Endothelial cell of umbilical vein (primary cell): ENCODE data around the gene LRG1. TPM values are rescaled to one million over a fixed set of nuclear protein-coding genes. Genes with fewer than 3 reads are reported as not detected.

Experiments used
- BruUV-seq: library from RNA; stranded (reverse); fragments of 400-500 nt; replicated peaks from 2 replicates; lab custom pipeline; 2021; lab: Mats Ljungman, UMichigan
- CTCF ChIA-PET: fragments of 300-600, 350-600 bp; sonication (Branson Sonifier 250); formaldehyde crosslinking; loops from one replicate; lab custom pipeline; 2021; ENCODE audit warnings: antibody characterized with exemption, inconsistent platforms; lab: Charles Lee
- POLR2A ChIA-PET: fragments of 300-600, 350-600 bp; sonication (Branson Sonifier 250); formaldehyde crosslinking; loops from one replicate; lab custom pipeline; 2021; ENCODE audit warnings: antibody characterized with exemption, inconsistent platforms; lab: Charles Lee
- DNase-seq: peaks from one replicate; pipeline ENCODE4 v3.0.0-alpha.2; 2011; ENCODE audit warnings: low read depth, low spot score
- FAIRE-seq: peaks from 2 replicates; lab custom pipeline; 2011; peaks lifted over from hg19 to GRCh38; lab: Jason Lieb, UNC
- H2AFZ ChIP-seq: 2 replicates; pipeline ENCODE4 v1.6.0; 2012; ENCODE audit warnings: low read depth, low read length, control low read depth, inconsistent platforms
- H3K27ac ChIP-seq: 2 replicates; pipeline ENCODE4 v1.5.1; 2011; ENCODE audit warnings: low read depth, mild to moderate bottlenecking, control low read depth, low read length, moderate library complexity; ENCODE audit not compliant: insufficient read depth
- H3K27me3 ChIP-seq, 2 experiments: 2 replicates each; pipeline versions ENCODE4 v1.6.0 to v1.6.1; 2011; ENCODE audit warnings: low read length in 2 of 2, mixed read lengths in 1 of 2; ENCODE audit not compliant: control insufficient read depth in 2 of 2, insufficient read depth in 2 of 2
- H3K36me3 ChIP-seq, 2 experiments: 2 replicates in 1 of 2; 3 replicates in 1 of 2; pipeline ENCODE4 v1.5.1; 2011; ENCODE audit warnings: low read length in 2 of 2, mild to moderate bottlenecking in 1 of 2, moderate library complexity in 1 of 2; ENCODE audit not compliant: control insufficient read depth in 2 of 2, insufficient read depth in 2 of 2; ENCODE audit errors: extremely low read depth in 1 of 2
- H3K4me1 ChIP-seq: 3 replicates; pipeline ENCODE4 v1.5.1; 2011; ENCODE audit warnings: mild to moderate bottlenecking, low read length; ENCODE audit not compliant: control insufficient read depth, insufficient read depth; ENCODE audit errors: extremely low read depth
- H3K4me2 ChIP-seq: 2 replicates; pipeline ENCODE4 v1.6.1; 2011; ENCODE audit warnings: low read length, control low read depth, mixed read lengths; ENCODE audit not compliant: insufficient read depth
- H3K4me3 ChIP-seq, 3 experiments: fragments of 200-600 bp in 1 of 3; sonication (generic), shearing (Covaris generic) in 1 of 3; replicated peaks in 1 of 3; 2 replicates each; pipeline ENCODE4 v1.5.1; 2011 to 2016; ENCODE audit warnings: control low read depth in 3 of 3, low read length in 3 of 3, mild to moderate bottlenecking in 2 of 3, inconsistent platforms in 1 of 3, low read depth in 1 of 3, moderate library complexity in 1 of 3; ENCODE audit not compliant: insufficient read depth in 1 of 3
- H3K79me2 ChIP-seq: 2 replicates; pipeline ENCODE4 v1.6.0; 2012; ENCODE audit warnings: low read length, inconsistent platforms; ENCODE audit not compliant: control insufficient read depth, insufficient read depth
- H3K9ac ChIP-seq: replicated peaks from 2 replicates; pipeline ENCODE3; 2011; ENCODE audit warnings: low read length, control low read depth; ENCODE audit not compliant: insufficient read depth; ENCODE audit errors: extremely low read depth
- H3K9me1 ChIP-seq: replicated peaks from 3 replicates; pipeline ENCODE4 v1.6.0; 2011; ENCODE audit warnings: mild to moderate bottlenecking, low read length; ENCODE audit not compliant: control insufficient read depth, insufficient read depth; ENCODE audit errors: extremely low read depth
- H3K9me3 ChIP-seq: replicated peaks from 2 replicates; pipeline ENCODE4 v1.5.1; 2012; ENCODE audit warnings: low read length, inconsistent platforms; ENCODE audit not compliant: control insufficient read depth, insufficient read depth
- H4K20me1 ChIP-seq: replicated peaks from 2 replicates; pipeline ENCODE3; 2011; ENCODE audit warnings: mild to moderate bottlenecking, low read length; ENCODE audit not compliant: control insufficient read depth, insufficient read depth; ENCODE audit errors: extremely low read depth
- CTCF ChIP-seq, 2 donors: IDR thresholded peaks; 1 replicate in 1 of 2; 2 replicates in 1 of 2; pipeline ENCODE4 v1.5.1; 2011; ENCODE audit warnings: low read length in 2 of 2, mild to moderate bottlenecking in 2 of 2, moderate library complexity in 2 of 2, control low read depth in 1 of 2, inconsistent platforms in 1 of 2, low read depth in 1 of 2; ENCODE audit not compliant: insufficient read depth in 1 of 2; ENCODE audit errors: extremely low read depth in 1 of 2
- EZH2 ChIP-seq: IDR thresholded peaks from 2 replicates; pipeline ENCODE4 v1.6.1; 2012; ENCODE audit warnings: borderline replicate concordance, low read depth, mild to moderate bottlenecking, moderate library complexity, low read length, inconsistent platforms; ENCODE audit not compliant: severe bottlenecking
- FOS ChIP-seq: IDR thresholded peaks from 2 replicates; pipeline ENCODE4 v1.6.1; 2011; ENCODE audit warnings: mild to moderate bottlenecking, low read length, moderate library complexity, borderline replicate concordance; ENCODE audit not compliant: insufficient read depth
- GATA2 ChIP-seq: IDR thresholded peaks from 2 replicates; pipeline ENCODE4 v1.7.0; 2011; ENCODE audit warnings: low read depth, mild to moderate bottlenecking, moderate library complexity, mixed read lengths, low read length; ENCODE audit not compliant: insufficient read length, insufficient read depth
- JUN ChIP-seq: IDR thresholded peaks from 2 replicates; pipeline ENCODE4 v1.6.1; 2011; ENCODE audit warnings: borderline replicate concordance, low read depth; ENCODE audit not compliant: insufficient read length, insufficient read depth
- MAX ChIP-seq: IDR thresholded peaks from 2 replicates; pipeline ENCODE4 v1.6.1; 2011; ENCODE audit not compliant: insufficient read depth, insufficient read length
- MYC ChIP-seq: IDR thresholded peaks from one replicate; pipeline ENCODE4 v1.6.1; 2011; ENCODE audit warnings: mild to moderate bottlenecking, low read depth, low read length
- POLR2A ChIP-seq: IDR thresholded peaks from 2 replicates; pipeline ENCODE4 v1.6.1; 2012; ENCODE audit warnings: low read depth, mild to moderate bottlenecking, control low read depth, low read length
- POLR2AphosphoS5 ChIP-seq: IDR thresholded peaks from 2 replicates; pipeline ENCODE4 v1.6.1; 2012; ENCODE audit warnings: low read depth, mild to moderate bottlenecking, control low read depth, low read length, moderate library complexity; ENCODE audit not compliant: insufficient read depth
- dilution Hi-C: fragments of 300-500 bp; cut with MboI; formaldehyde crosslinking; loops from one replicate; pipeline ENCODE4 v1.15.0; 2019; ENCODE audit warnings: low sequenced_read_pairs; ENCODE audit not compliant: extremely low pct_ligation_motif_present
- intact Hi-C: fragments of 100-400 bp; cut with micrococcal nuclease; formaldehyde crosslinking; loops from one replicate; pipeline ENCODE4 v1.10.0; 2022
- polyA plus RNA-seq, 4 experiments: library from polyadenylated mRNA; depleted of rRNA in 3 of 4; stranded (reverse) in 3 of 4; unstranded in 1 of 4; fragments of >200 nt; gene quantifications; 2 replicates each; pipeline versions ENCODE4 v1.2.1 to v1.2.3, GENCODE V29; 2011 to 2012; ENCODE audit warnings: missing spikeins in 1 of 4
- total RNA-seq: library from RNA; stranded (reverse); gene quantifications from 2 replicates; pipeline ENCODE4 v1.2.3, GENCODE V29; 2021

The LRG1 gene
- total and polyA plus RNA-seq, 2 donors (not counting 3 experiments of a cell fraction or from before 2014, with no cell fraction given), result 0.21 to 0.31 TPM

- no peak for TF ChIP-seq EZH2
- no peak for TF ChIP-seq POLR2A
- no peak for TF ChIP-seq JUN
- no peak for TF ChIP-seq MYC
- Histone ChIP-seq H2AFZ (no peak overlapping the region), H3K4me2 (no peak overlapping the region), H4K20me1 (no peaks in the 10 kb centered on the region), H3K4me1 (peaks cover 10% of the 10 kb centered on the region), H3K27me3 (no peaks in the 10 kb centered on the region), H3K9me1 (no peaks in the 10 kb centered on the region), H3K9ac (no peak overlapping the region), H3K9me3 (no peaks in the 10 kb centered on the region), H3K4me3 (no peak overlapping the region), H3K36me3 (peaks cover 5 to 24% of the 10 kb centered on the region in 2 experiments), H3K79me2 (no peaks in the 10 kb centered on the region), H3K27ac (no peak overlapping the region)
- no peak for DNase-seq
- POLR2A ChIA-PET, result no interaction called here
- BruUV-seq, result no TSS peak
- no peak for FAIRE-seq
- intact Hi-C loops, result no loop called here
- CTCF ChIA-PET, result interaction anchor here (1.7 to 1.9 kb wide), 2 partner anchors 20 to 21 kb away, joined by 7 to 11 read pairs; no protein-coding TSS in a partner anchor
- dilution Hi-C loops, result no loop called here
Observed at GRCh38 chr19:4503825-4504170, 36.0 kb downstream of the LRG1 start.

- peaks cover 5 to 29% of the 10 kb centered on the region in 2 experiments for H3K36me3 ChIP-seq
- H3K27me3 ChIP-seq, result no peaks in the 10 kb centered on the region
- no peaks in the 10 kb centered on the region for H4K20me1 ChIP-seq
- no peak overlapping the region for H3K9ac ChIP-seq
- H3K27ac ChIP-seq, result no peak overlapping the region
- no TSS peak for BruUV-seq
- no peak for DNase-seq
- H3K4me3 ChIP-seq, result no peak overlapping the region
- H3K9me3 ChIP-seq, result no peaks in the 10 kb centered on the region
- H3K79me2 ChIP-seq, result no peaks in the 10 kb centered on the region
- no peak overlapping the region for H2AFZ ChIP-seq
- intact Hi-C loops, result no loop called here
- ChIA-PET POLR2A (no interaction called here), CTCF (interaction anchor here (1.7 to 3.1 kb wide), 3 partner anchors 20 to 22 kb away, joined by 7 to 11 read pairs (median 10); no protein-coding TSS in a partner anchor)
- no peak for TF ChIP-seq EZH2
- no peak for TF ChIP-seq POLR2AphosphoS5
- TF ChIP-seq GATA2, result no peak
- no peak for TF ChIP-seq FOS
- TF ChIP-seq MAX, result no peak
- no peak for TF ChIP-seq JUN
- no peak for TF ChIP-seq CTCF (IDR thresholded peaks at IDR 0.05; ENCODE audit: extremely low read depth in 1 of 2, insufficient read depth in 1 of 2, low read depth in 1 of 2, low read length in 2 of 2)
- no peak for TF ChIP-seq POLR2A
- no peak for TF ChIP-seq MYC
- peaks cover 10% of the 10 kb centered on the region for H3K4me1 ChIP-seq
- no peak overlapping the region for H3K4me2 ChIP-seq
- dilution Hi-C loops, result no loop called here
- no peaks in the 10 kb centered on the region for H3K9me1 ChIP-seq
- no peak for FAIRE-seq
Observed at GRCh38 chr19:4503132-4503824, 36.6 kb downstream of the LRG1 start.
